ENCODE measurements around the gene SNX17.
A peak's percentile ranks its signal among the peaks of the same experiment; 100 is the strongest.
"Not testable (repeated sequence)": the region's sequence is repeated elsewhere in the genome, so short reads cannot be mapped to it uniquely, and the experiment has no call there.

The SNX17 gene

DNA sequence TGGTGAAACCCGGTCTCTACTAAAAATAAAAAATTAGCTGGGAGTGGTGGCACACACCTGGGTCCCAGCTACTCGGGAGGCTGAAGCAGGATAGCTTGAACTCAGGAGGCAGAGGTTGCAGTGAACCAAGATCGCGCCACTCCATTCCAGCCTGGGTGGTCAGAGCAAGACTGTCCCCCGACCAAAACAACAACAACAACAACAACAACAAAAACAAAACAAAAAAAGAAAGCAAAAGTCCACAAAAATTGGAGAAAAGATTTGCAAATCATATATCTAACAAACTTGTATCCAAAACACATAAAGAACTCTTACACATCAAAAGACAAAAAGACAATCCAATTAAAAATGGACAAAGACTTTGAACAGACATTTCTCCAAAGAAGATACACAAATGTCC, 28.5 kb downstream of the SNX17 start:
- DNase-seq (ENCODE audit: low spot score): no peak

DNA sequence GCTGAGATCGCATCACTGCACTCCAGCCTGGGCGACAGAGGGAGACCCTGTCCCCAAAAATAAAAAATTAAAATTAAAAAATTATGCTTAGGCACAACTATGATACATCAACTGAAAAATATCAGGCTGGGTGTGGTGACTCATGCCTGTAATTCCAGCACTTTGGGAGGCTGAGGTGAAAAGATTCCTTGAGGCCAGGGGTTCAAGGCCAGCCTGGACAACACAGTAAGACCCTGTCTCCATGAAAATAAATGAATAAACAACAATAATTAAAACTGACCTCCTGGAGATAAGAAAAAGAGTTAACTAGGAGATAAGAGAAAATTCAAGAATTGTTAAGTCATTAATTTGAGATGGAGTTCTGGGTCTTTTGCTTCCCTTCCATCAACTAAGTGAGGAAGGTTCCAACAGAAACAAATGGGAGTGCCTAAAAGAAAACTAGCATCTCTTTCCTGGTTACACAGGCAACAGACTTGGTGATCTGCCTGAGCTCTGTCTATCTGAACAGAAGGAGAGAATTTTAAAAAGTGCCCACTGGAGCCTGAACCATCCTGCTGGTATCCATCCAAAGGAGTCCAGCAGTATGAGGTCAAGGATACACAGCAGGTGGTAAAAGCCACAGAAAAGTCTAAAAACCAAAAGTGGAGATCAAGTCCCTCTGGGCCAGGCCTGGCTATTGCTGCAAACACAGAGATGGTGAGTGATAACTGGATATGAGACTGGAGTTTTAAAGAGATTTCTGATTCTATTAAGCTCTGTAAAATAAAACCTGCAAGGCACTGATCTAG, 30.1 kb downstream of the SNX17 start:
- DNase-seq (ENCODE audit: low spot score): no peak

DNA sequence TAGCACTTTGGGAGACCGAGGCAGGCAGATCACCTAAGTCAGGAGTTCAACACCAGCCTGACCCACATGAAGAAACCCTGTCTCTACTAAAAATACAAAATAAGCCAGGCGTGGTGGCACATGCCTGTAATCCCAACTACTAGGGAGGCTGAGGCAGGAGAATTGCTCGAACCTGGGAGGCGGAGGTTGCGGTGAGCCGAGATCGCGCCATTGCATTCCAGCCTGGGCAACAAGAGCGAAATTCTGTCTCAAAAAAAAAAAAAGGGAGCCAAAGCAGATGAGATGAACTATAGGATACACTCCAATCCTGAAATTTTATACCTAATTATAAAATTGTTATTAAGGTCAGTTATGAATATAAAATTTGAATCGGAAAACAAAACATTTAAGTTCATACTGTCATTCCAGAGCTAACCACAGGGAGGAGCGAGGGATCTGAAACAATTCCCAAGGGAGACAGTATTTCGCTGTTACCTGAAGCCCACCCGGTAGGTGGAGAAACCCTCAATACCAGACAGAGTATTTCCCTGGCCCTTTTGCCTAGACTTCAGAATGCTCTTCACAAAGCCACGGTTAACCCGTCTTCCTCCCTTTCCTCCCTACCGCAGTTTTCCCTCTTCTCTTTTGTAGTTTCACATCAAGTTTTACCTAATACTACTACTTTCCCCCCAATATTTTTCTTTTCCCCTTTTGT, 37.5 kb downstream of the SNX17 start:
- DNase-seq (ENCODE audit: low spot score): peak; percentile 78

DNA sequence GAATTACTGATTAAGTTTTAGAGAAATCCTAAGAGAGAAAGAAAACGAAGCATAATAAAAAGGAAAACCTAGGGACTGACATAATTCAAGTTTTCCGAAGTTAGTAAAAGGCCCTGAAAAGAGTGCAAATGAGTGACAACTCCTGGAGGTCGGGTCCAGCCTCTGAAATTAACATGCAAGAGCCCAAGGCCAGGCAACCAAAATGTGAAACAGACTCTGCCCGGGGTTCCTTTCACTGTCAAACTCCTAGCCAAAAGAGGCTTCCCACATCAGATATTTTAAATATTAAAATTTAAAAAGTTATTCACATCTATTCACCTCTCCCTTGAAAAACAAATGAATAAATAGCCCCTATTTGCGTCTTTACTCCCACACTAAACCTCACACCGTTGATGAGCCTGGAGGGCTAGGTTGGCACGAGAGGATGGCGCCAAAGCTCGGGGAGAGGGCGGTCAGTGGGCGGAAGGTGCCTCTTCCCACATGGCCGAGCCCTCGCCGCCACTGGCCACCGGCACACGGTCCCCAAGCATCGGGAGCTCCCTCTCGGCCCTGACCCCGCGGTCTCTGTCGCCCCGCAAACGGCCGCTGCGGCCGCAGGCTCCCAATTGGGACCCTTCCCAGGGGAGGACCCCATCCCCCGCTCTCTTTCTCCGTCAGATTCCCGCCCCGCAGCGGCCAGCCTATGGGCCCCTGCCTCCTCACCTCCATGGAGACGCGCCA, 38.3 kb downstream of the SNX17 start:
- DNase-seq (ENCODE audit: low spot score): peak; percentile 43

DNA sequence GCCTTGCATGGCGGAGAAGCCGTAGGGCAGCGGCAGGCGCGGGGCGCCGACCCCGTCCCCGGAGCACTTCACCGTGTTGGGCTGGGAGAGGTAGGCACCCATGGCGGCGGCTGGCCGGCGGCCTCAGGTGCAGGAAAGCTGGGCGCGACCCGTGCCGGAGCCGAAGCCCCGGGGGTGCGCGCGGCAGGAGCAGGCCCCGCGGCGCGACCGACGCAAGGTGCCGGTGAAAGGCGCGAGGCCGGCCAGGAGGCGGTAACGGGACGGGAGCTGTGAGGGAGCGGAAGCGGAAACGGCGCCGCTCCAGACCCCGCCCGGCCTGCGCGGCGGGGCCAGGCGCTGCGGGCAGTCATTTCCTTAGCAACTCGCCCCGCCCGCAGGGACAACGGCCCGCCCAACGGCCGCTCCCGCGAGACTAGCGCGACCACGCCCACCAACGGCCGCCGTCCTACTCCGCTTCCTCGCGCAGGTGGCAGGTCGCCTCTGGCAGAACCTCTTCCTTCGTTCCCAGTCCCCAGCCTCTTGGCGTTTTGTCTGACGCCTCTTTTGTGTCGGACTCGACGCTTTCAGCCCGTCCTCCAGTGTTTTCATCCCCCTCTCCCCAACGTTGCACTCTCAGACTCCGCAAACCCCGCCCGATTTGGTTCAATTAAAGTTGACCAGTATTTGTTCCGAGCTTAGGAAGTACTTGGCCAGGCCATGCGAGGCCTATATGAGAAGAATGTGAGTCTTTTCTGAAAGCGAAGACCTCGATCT, 39.1 kb downstream of the SNX17 start, which contains the start of gene PPM1G:
TSS of gene PPM1G (minus strand) at position 271 of the 753 bp plus-strand sequence. CDS start at position 102, 169 bp downstream.
- peak; percentile 95 for DNase-seq (ENCODE audit: low spot score)

DNA sequence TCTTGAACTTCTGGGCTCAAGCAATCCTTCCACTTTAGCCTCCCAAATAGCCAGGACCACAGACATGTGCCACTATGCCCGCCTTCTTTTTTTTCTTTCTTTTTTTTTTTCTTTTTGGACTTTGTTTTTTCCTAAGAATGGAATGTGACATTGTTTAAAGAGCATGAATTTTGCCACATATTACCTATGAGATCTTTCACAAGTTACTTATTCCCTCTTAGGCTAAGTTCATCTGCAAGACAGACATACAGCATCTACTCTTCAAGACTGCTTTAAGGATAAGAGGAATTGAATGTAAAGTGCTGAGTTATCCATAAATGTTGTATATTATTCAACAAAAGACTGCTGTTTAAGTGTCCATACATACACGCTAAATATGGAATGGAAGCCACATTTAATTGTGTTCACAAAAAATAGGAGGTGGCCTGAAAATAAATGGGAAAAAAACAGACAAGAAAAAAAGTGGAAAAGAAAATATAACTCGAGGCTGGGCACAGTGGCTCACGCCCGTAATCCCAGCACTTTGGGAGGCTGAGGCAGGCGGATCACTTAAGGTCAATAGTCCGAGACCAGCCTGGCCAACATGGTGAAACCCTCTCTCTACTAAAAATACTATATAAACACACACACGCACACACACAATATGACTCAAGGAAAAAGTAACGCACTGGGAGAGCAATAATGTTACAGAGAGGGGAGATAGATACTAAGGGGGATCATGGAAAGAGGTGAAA, 42.2 kb downstream of the SNX17 start:
- DNase-seq (ENCODE audit: low spot score): no peak

DNA sequence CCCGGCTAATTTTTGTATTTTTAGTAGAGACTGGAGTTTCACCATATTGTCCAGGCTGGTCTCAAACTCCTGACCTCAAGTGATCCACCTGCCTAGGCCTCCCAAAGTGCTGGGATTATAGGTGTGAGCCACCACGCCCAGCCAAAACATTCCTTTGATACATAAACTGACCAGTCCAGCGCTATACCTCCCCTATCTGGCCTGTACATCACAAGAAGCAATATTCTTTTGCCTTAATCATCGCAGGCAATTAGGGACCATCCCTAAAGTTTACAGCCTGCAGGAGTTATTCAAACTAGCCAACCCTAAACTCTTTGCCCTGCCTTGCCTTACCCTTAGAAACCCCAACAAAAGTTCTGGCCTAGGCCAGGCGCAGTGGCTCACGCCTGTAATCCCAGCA, 45.7 kb downstream of the SNX17 start:
- no peak for DNase-seq (ENCODE audit: low spot score)

DNA sequence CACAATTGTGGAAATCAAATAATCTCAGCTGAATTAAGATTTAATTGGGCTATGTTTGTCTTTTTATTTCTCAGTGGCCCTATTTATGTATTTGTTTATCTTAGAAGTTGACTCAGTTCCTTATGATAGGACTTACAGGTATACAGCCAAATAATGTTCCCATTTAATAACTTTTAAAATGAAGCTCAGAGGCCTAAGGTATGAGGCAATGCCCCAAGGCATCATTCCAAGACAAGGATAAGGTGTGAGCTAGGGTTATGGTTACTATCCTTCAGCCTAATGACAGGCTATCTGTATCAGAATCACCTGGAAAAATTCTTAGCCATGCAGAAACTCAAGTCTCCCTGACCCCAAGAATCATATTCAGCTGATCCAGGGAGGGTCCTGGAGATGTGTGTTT, 50.6 kb downstream of the SNX17 start:
- DNase-seq (ENCODE audit: low spot score): no peak

DNA sequence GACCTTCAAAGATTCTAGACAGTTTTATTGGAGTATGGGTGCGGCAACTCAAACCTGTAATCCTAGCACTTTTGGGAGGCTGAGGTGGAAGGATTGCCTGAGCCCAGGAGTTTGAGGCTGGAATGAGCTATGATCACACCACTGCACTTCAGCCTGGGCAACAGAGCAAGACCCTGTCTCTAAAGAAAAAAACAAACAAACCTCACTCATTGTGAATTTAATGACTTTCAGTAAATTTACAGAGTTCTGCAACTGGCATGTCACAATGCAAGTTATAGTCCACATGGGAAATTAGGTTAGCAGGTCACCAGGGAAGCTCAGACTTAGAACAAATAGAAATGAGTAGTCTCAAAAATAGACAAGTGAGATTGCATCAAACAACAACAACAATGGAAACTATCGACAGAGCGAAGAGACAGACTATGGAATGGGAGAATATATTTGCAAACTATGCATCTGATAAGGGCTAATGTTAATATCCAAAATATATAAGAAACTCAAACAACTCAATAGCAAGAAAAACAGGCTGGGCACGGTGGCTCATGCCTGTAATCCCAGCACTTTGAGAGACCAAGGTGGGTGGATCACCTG, 51.3 kb downstream of the SNX17 start:
- DNase-seq (ENCODE audit: low spot score): no peak

DNA sequence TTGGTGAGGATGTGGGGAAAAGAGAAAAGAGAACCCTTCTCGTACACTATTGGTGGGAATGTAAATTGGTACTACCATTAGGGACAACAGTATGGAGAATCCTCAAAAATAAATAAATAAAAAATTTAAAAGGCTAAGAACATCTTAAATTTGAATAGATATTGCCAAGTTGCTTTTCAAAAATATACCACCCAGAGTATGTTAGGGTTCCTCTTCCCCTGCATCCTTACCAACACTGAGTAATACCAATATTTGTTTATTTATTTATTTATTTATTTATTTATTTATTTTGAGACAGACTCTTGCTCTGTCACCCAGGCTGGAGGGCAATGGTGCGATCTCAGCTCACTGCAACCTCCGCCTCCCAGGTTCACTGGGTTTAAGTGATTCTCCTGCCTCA, 52.5 kb downstream of the SNX17 start:
- DNase-seq (ENCODE audit: low spot score): no peak

DNA sequence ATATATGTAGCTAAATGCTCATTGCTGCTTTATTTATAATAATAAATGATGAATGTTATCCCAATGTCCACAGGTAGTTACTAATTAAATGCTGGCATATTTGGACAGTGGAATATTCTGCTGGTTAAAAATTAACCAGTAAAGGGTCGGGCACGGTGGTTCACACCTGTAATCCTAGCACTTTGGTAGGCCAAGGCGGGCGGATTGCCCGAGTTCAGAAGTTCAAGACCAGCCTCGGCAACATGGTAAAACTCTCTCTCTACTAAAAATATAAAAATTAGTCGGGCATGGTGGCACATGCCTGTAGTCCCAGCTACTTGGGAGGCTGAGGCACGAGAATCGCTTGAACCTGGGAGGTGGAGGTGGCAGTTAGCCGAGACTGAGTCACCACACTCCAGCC, 54.6 kb downstream of the SNX17 start:
- DNase-seq (ENCODE audit: low spot score): not testable (repeated sequence)

Data from RKO (cell line).